ENCODE data around the gene CACNA1E.
"Not testable (repeated sequence)": the region's sequence is repeated elsewhere in the genome, so short reads cannot be mapped to it uniquely, and the experiment has no call there.

CACNA1E gene

DNA sequence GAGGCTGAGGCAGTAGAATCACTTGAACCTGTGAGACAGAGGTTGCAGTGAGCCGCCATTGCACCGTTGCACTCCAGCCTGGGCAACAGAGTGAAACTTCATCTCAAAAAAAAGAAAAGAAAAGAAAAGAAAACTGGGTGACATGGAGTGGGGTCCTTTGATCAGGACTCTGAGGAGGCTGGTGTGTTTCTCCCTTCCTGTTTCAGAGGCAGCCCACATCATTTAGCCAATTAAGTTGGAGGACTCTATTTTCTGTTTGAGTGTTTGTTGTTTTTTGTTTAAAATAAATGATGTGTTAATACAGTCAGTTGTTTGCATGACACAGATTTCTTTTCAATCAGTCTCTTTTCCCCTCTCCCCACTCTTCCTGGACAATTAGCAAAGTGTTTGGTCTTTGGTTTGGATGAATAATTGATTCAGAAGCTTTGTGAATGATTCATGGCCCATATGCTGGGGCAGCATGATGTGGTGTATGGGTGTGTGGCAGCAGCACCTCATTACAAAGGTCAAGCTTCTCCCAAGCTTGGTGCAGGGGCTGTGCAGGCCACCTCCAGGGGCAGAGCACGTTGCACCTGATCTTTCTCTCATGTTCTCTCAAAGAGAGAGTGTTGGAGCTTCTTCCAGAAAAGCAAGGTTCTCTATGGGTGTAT lies 48.8 kb downstream of the CACNA1E start:
- no peak overlapping the region for H3K4me3 ChIP-seq (ENCODE audit: low read length)
- H3K9ac ChIP-seq (ENCODE audit: low read length), result no peak overlapping the region
- H3K4me1 ChIP-seq (ENCODE audit: control insufficient read depth, insufficient read depth, low read length), result no peaks in the 10 kb centered on the region
- no peak overlapping the region for H3K27ac ChIP-seq (ENCODE audit: low read depth, low read length)
- H3K27me3 ChIP-seq (ENCODE audit: control insufficient read depth, insufficient read depth, low read length), result no peaks in the 10 kb centered on the region
- no peaks in the 10 kb centered on the region for H3K36me3 ChIP-seq (ENCODE audit: control insufficient read depth, insufficient read depth, low read length)

- Histone ChIP-seq H3K4me1 (ENCODE audit: control insufficient read depth, insufficient read depth, low read length) (no peaks in the 10 kb centered on the region), H3K4me3 (ENCODE audit: low read length) (no peak overlapping the region), H3K36me3 (ENCODE audit: control insufficient read depth, insufficient read depth, low read length) (no peaks in the 10 kb centered on the region), H3K27ac (ENCODE audit: low read depth, low read length) (no peak overlapping the region), H3K27me3 (ENCODE audit: control insufficient read depth, insufficient read depth, low read length) (no peaks in the 10 kb centered on the region), H3K9ac (ENCODE audit: low read length) (no peak overlapping the region)
These were observed 55.5 kb downstream of the CACNA1E start for GRCh38 chr1:181538836-181539235.

- Histone ChIP-seq H3K27me3 (ENCODE audit: control insufficient read depth, insufficient read depth, low read length) (no peaks in the 10 kb centered on the region), H3K4me3 (ENCODE audit: low read length) (no peak overlapping the region), H3K4me1 (ENCODE audit: control insufficient read depth, insufficient read depth, low read length) (no peaks in the 10 kb centered on the region), H3K9ac (ENCODE audit: low read length) (no peak overlapping the region), H3K36me3 (ENCODE audit: control insufficient read depth, insufficient read depth, low read length) (no peaks in the 10 kb centered on the region), H3K27ac (ENCODE audit: low read depth, low read length) (no peak overlapping the region)
These were observed 58.1 kb downstream of the CACNA1E start for GRCh38 chr1:181541458-181541857.

GRCh38 chr1:181541947-181542346 lies 58.6 kb downstream of the CACNA1E start:
- Histone ChIP-seq H3K9ac (ENCODE audit: low read length) (no peak overlapping the region), H3K27me3 (ENCODE audit: control insufficient read depth, insufficient read depth, low read length) (no peaks in the 10 kb centered on the region), H3K4me3 (ENCODE audit: low read length) (no peak overlapping the region), H3K27ac (ENCODE audit: low read depth, low read length) (no peak overlapping the region), H3K4me1 (ENCODE audit: control insufficient read depth, insufficient read depth, low read length) (no peaks in the 10 kb centered on the region), H3K36me3 (ENCODE audit: control insufficient read depth, insufficient read depth, low read length) (no peaks in the 10 kb centered on the region)

DNA sequence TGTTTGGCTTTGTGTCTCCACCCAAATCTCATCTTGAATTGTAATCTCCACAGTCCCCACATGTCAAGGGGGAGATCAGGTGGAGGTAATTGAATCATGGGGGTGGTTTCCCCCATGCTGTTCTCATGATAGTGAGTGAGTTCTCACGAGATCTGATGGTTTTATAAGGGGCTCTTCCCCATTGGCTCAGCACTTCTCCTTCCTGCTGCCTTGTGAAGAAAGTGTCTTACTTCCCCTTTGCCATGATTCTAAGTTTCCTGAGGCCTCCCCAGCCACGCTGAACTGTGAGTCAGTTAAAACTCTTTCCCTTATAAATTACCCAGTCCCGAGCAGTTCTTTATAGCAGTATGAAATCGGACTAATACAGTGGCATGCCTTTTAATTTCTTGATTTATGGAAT lies 59.1 kb downstream of the CACNA1E start:
- H3K27me3 ChIP-seq (ENCODE audit: control insufficient read depth, insufficient read depth, low read length); H3K36me3 ChIP-seq (ENCODE audit: control insufficient read depth, insufficient read depth, low read length); H3K9ac ChIP-seq (ENCODE audit: low read length); H3K4me3 ChIP-seq (ENCODE audit: low read length); H3K4me1 ChIP-seq (ENCODE audit: control insufficient read depth, insufficient read depth, low read length); H3K27ac ChIP-seq (ENCODE audit: low read depth, low read length): not testable (repeated sequence)

DNA sequence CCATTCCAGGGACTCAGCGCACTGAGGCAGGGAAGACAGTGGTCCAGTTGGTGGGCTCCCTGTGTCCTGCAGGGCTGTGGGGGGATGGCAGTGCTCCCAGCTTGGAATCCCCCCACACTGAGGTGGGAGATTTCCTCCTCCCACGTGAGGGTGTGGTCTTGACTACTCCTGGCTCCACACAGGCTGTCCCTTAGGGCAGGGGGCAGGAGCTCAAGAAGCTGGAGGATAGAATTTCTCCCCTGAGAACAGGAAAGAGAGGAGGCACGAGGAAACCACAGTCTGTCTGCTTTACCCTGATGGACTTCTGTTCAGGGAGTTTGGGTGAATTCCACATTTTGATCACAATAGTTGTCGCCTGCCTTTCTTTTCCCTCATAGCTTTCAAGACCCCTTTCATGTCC lies 62.1 kb downstream of the CACNA1E start:
- Histone ChIP-seq H3K4me1 (ENCODE audit: control insufficient read depth, insufficient read depth, low read length) (no peaks in the 10 kb centered on the region), H3K36me3 (ENCODE audit: control insufficient read depth, insufficient read depth, low read length) (no peaks in the 10 kb centered on the region)

GRCh38 chr1:181548497-181548896 lies 65.2 kb downstream of the CACNA1E start:
- Histone ChIP-seq H3K36me3 (ENCODE audit: control insufficient read depth, insufficient read depth, low read length) (no peaks in the 10 kb centered on the region), H3K27ac (ENCODE audit: low read depth, low read length) (no peak overlapping the region), H3K9ac (ENCODE audit: low read length) (no peak overlapping the region), H3K4me3 (ENCODE audit: low read length) (no peak overlapping the region), H3K4me1 (ENCODE audit: control insufficient read depth, insufficient read depth, low read length) (peaks cover 3% of the 10 kb centered on the region), H3K27me3 (ENCODE audit: control insufficient read depth, insufficient read depth, low read length) (no peaks in the 10 kb centered on the region)

More for the DNA sequence above, 62.1 kb downstream of the CACNA1E start:
- Histone ChIP-seq H3K9ac (ENCODE audit: low read length) (no peak overlapping the region), H3K4me3 (ENCODE audit: low read length) (no peak overlapping the region), H3K27me3 (ENCODE audit: control insufficient read depth, insufficient read depth, low read length) (no peaks in the 10 kb centered on the region), H3K27ac (ENCODE audit: low read depth, low read length) (no peak overlapping the region)

DNA sequence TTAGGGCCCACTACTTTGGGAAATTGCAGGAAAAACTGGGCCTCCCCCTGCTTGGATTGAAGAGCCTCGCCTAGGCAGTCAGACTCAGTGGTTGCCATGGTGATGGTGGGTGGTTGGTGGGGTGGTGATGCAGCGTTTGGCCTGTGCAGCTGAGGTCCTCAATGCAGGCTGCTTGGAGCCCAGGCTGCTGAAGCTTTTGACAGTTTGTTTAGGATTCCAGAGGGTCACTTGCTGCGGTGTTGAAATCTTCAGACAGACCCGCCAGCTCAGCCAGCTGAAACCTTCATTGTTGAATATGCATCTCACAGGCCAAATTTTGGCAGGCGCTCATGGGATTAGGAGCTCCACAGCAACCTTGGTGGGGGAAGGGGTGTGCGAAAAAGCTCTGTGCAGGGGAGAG lies 67.9 kb downstream of the CACNA1E start:
- H3K4me1 ChIP-seq (ENCODE audit: control insufficient read depth, insufficient read depth, low read length), result peaks cover 3% of the 10 kb centered on the region
- H3K4me3 ChIP-seq (ENCODE audit: low read length), result no peak overlapping the region
- H3K27me3 ChIP-seq (ENCODE audit: control insufficient read depth, insufficient read depth, low read length), result no peaks in the 10 kb centered on the region
- no peak overlapping the region for H3K27ac ChIP-seq (ENCODE audit: low read depth, low read length)
- H3K36me3 ChIP-seq (ENCODE audit: control insufficient read depth, insufficient read depth, low read length), result no peaks in the 10 kb centered on the region
- H3K9ac ChIP-seq (ENCODE audit: low read length), result no peak overlapping the region

GRCh38 chr1:181551754-181552153 lies 68.4 kb downstream of the CACNA1E start:
- Histone ChIP-seq H3K36me3 (ENCODE audit: control insufficient read depth, insufficient read depth, low read length) (no peaks in the 10 kb centered on the region), H3K27me3 (ENCODE audit: control insufficient read depth, insufficient read depth, low read length) (no peaks in the 10 kb centered on the region), H3K4me3 (ENCODE audit: low read length) (no peak overlapping the region), H3K27ac (ENCODE audit: low read depth, low read length) (no peak overlapping the region), H3K9ac (ENCODE audit: low read length) (no peak overlapping the region), H3K4me1 (ENCODE audit: control insufficient read depth, insufficient read depth, low read length) (peaks cover 3% of the 10 kb centered on the region)

- Histone ChIP-seq H3K27me3 (ENCODE audit: control insufficient read depth, insufficient read depth, low read length) (no peaks in the 10 kb centered on the region), H3K27ac (ENCODE audit: low read depth, low read length) (no peak overlapping the region), H3K4me1 (ENCODE audit: control insufficient read depth, insufficient read depth, low read length) (peaks cover 3% of the 10 kb centered on the region)
These were observed 71.1 kb downstream of the CACNA1E start for GRCh38 chr1:181554465-181554864.

DNA sequence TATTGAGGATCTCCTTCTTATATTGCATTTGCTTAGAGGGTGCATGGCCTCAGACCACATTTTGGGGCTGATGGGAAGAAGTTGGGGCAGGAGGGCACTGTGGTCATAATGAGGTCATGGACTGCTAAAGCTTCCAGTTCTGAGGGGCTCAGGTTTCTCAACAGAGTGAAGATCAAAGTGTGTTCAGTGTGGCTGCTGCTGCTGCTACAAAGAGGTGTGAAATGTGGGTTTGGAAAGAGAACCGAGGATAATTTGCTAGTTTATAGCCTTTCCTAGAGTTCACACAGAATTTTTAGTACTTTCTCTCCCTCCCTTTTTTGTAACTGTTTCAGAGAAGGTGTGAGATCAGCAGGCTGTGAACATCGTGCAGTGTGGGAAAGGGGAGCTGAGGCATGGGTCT lies 73.3 kb downstream of the CACNA1E start:
- H3K9ac ChIP-seq (ENCODE audit: low read length), result no peak overlapping the region
- H3K27ac ChIP-seq (ENCODE audit: low read depth, low read length), result no peak overlapping the region
- H3K4me1 ChIP-seq (ENCODE audit: control insufficient read depth, insufficient read depth, low read length), result no peaks in the 10 kb centered on the region
- no peaks in the 10 kb centered on the region for H3K27me3 ChIP-seq (ENCODE audit: control insufficient read depth, insufficient read depth, low read length)
- H3K4me3 ChIP-seq (ENCODE audit: low read length), result no peak overlapping the region
- H3K36me3 ChIP-seq (ENCODE audit: control insufficient read depth, insufficient read depth, low read length), result no peaks in the 10 kb centered on the region

More at GRCh38 chr1:181554465-181554864, 71.1 kb downstream of the CACNA1E start:
- H3K4me3 ChIP-seq (ENCODE audit: low read length), result no peak overlapping the region
- no peak overlapping the region for H3K9ac ChIP-seq (ENCODE audit: low read length)
- H3K36me3 ChIP-seq (ENCODE audit: control insufficient read depth, insufficient read depth, low read length), result no peaks in the 10 kb centered on the region

DNA sequence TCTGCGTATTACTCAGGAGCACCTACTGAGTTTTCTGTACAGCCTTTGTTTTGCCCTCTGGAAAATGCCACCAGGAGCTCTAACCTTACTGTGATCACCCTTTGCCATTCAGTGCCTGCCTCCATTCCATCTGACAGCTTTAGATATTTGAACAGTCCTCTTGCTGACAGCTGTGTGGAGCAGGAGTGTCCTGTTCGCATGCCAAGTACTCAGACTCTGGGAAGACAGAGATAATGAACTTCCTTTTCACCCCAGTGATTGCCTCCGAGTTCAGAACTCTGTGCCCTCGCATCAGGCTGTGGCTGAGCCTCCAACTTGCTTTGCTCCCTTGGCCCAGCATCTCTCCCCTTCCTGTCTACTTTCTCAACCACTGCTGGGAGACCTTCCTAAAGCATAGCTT lies 74.0 kb downstream of the CACNA1E start:
- no peaks in the 10 kb centered on the region for H3K27me3 ChIP-seq (ENCODE audit: control insufficient read depth, insufficient read depth, low read length)
- no peak overlapping the region for H3K4me3 ChIP-seq (ENCODE audit: low read length)
- H3K9ac ChIP-seq (ENCODE audit: low read length), result no peak overlapping the region
- H3K36me3 ChIP-seq (ENCODE audit: control insufficient read depth, insufficient read depth, low read length), result no peaks in the 10 kb centered on the region
- no peaks in the 10 kb centered on the region for H3K4me1 ChIP-seq (ENCODE audit: control insufficient read depth, insufficient read depth, low read length)
- no peak overlapping the region for H3K27ac ChIP-seq (ENCODE audit: low read depth, low read length)

DNA sequence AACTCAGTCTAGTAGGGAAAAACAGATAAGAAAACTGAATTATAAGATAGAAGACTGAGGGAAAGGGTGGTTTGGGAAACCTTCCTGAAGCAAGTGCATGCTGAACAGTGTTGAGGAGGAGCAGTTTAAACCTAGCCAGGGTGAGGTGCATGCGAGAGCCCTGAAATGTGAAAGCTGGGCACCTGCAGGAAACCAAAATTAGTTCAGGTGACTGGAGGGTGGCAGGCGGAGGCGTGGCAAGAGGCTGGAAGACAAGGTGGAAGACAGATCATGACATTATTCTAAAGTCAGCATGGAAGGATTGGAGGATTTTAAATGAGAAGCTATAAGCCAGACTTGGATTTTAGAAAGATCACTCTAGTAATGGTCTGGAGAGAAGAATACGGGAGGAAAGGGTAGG lies 75.1 kb downstream of the CACNA1E start:
- H3K27me3 ChIP-seq (ENCODE audit: control insufficient read depth, insufficient read depth, low read length), result no peaks in the 10 kb centered on the region
- H3K4me3 ChIP-seq (ENCODE audit: low read length), result no peak overlapping the region
- no peaks in the 10 kb centered on the region for H3K36me3 ChIP-seq (ENCODE audit: control insufficient read depth, insufficient read depth, low read length)
- no peak overlapping the region for H3K9ac ChIP-seq (ENCODE audit: low read length)
- no peak overlapping the region for H3K27ac ChIP-seq (ENCODE audit: low read depth, low read length)
- H3K4me1 ChIP-seq (ENCODE audit: control insufficient read depth, insufficient read depth, low read length), result no peaks in the 10 kb centered on the region
